ENCODE measurements around the gene CCDC38.
A peak's percentile ranks its signal among the peaks of the same experiment; 100 is the strongest.

CCDC38 gene

GRCh38 chr12:95820096-95820703 is 122.2 kb downstream of the CCDC38 start:
- DNase-seq (ENCODE audit: extremely low read depth, low read depth): no peak
- peak; percentile 66 for TF ChIP-seq CTCF (IDR thresholded peaks at IDR 0.05; ENCODE audit: low read depth, low read length)
